Activated naive CD8-positive, alpha-beta T cell treated with anti-CD3 and anti-CD28 coated beads, Interleukin-2, amount 50 U/mL, for 16 hours (primary cell): Measurements from ENCODE around the gene SLC10A3.

Experiments
- DNase-seq: peaks from one replicate; pipeline ENCODE4 v3.0.0-alpha.2; 2020; ENCODE audit warnings: low read depth, low spot score

The SLC10A3 gene

GRCh38 chrX:154440623-154441357, 49.6 kb downstream of the SLC10A3 start:
- DNase-seq = no peak

GRCh38 chrX:154439841-154440240, 50.6 kb downstream of the SLC10A3 start:
- DNase-seq = no peak

DNA sequence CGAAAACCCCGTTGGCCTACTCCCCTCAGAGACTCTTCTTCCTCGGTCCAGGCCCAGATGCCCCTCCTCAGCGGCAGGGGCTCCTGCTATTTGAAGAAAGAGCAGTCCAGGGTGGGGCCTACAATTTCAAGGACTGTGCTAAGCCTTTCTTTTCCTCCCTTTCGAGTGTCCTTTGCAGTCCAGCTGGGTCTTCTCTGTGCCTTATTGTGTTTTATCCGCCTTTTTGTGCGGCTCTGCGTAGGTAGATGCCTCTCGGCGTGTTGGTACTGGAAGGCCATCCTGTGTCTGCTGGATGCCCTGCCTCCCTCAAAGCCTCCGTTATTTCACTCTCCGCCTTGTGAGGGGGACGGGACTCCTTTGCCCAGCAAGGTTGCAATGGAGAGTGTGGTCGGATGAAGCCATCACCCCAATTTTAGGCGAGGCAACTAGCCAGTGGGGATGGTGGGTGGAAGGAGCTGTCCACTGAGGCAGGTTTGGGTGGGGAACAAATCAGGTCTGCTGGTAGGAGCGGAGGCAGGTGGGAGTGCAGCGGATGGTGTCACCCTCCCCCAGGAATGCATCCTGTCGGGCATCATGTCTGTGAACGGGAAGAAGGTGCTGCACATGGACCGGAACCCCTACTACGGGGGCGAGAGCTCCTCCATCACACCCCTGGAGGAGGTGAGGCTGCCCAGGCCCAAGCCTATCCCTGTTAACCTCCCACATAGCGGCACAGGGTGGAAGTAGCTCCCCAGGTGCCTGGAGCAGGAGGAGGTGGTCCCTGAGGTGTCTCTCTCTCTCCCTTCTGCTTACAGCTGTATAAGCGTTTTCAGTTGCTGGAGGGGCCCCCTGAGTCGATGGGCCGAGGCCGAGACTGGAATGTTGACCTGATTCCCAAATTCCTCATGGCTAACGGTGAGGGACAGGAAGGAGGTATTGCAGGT, 52.2 kb downstream of the SLC10A3 start:
- no peak for DNase-seq
